Calu3 (cell line): ENCODE measurements around the gene CASP12. TPM values are rescaled to one million over a fixed set of nuclear protein-coding genes. Genes with fewer than 3 reads are reported as not detected.

ENCODE experiments used
- BruUV-seq: library from RNA; stranded (reverse); fragments of 400-500 nt; replicated peaks from 2 replicates; lab custom pipeline; 2021; lab: Mats Ljungman, UMichigan
- CTCF ChIA-PET: fragments of 300-600 bp; sonication (Branson Sonifier 250); formaldehyde crosslinking; loops from one replicate; lab custom pipeline; 2022; ENCODE audit warnings: antibody characterized with exemption; lab: Charles Lee
- DNase-seq: peaks from one replicate; pipeline ENCODE4 v3.0.0; 2022
- H3K27ac Mint-ChIP-seq: one replicate; pipeline ENCODE4 v1.8.0; 2022; ENCODE audit warnings: mixed read lengths; ENCODE audit not compliant: unreplicated experiment
- H3K27me3 Mint-ChIP-seq: one replicate; pipeline ENCODE4 v1.8.0; 2022; ENCODE audit warnings: mixed read lengths; ENCODE audit not compliant: unreplicated experiment
- H3K36me3 Mint-ChIP-seq: one replicate; pipeline ENCODE4 v1.8.0; 2022; ENCODE audit warnings: mild to moderate bottlenecking, moderate library complexity, mixed read lengths; ENCODE audit not compliant: insufficient read depth, unreplicated experiment
- H3K4me1 Mint-ChIP-seq: one replicate; pipeline ENCODE4 v1.8.0; 2022; ENCODE audit warnings: mild to moderate bottlenecking, low read depth, mixed read lengths; ENCODE audit not compliant: unreplicated experiment
- H3K4me3 Mint-ChIP-seq: one replicate; pipeline ENCODE4 v1.8.0; 2022; ENCODE audit warnings: mild to moderate bottlenecking, low read depth, moderate library complexity, mixed read lengths; ENCODE audit not compliant: unreplicated experiment
- H3K9me3 Mint-ChIP-seq: one replicate; pipeline ENCODE4 v1.8.0; 2022; ENCODE audit warnings: low read depth, mixed read lengths; ENCODE audit not compliant: unreplicated experiment
- intact Hi-C: fragments of 100-400 bp; cut with micrococcal nuclease; formaldehyde crosslinking; loops from one replicate; pipeline ENCODE4 v1.10.0; 2022; ENCODE audit not compliant: unreplicated experiment
- total RNA-seq: library from RNA; stranded (reverse); gene quantifications from 2 replicates; pipeline ENCODE4 v1.2.3, GENCODE V29; 2022
- TF ChIP-seq, protein P1 (sequence below): fragments of 200-600 bp; IDR thresholded peaks from one replicate; pipeline ENCODE4 v1.8.0; 2022; ENCODE audit warnings: antibody characterized with exemption; ENCODE audit not compliant: unreplicated experiment

The CASP12 gene
- total RNA-seq, 1 experiment from 2014 or later, result not detected

- no peaks in the 10 kb centered on the region for H3K4me1 Mint-ChIP-seq
- no peak overlapping the region for H3K27ac Mint-ChIP-seq
- no peaks in the 10 kb centered on the region for H3K27me3 Mint-ChIP-seq
- peaks cover 5% of the 10 kb centered on the region for H3K9me3 Mint-ChIP-seq
- BruUV-seq, result no TSS peak
- no peaks in the 10 kb centered on the region for H3K36me3 Mint-ChIP-seq
- H3K4me3 Mint-ChIP-seq, result no peak overlapping the region
- TF ChIP-seq, protein P1, sequence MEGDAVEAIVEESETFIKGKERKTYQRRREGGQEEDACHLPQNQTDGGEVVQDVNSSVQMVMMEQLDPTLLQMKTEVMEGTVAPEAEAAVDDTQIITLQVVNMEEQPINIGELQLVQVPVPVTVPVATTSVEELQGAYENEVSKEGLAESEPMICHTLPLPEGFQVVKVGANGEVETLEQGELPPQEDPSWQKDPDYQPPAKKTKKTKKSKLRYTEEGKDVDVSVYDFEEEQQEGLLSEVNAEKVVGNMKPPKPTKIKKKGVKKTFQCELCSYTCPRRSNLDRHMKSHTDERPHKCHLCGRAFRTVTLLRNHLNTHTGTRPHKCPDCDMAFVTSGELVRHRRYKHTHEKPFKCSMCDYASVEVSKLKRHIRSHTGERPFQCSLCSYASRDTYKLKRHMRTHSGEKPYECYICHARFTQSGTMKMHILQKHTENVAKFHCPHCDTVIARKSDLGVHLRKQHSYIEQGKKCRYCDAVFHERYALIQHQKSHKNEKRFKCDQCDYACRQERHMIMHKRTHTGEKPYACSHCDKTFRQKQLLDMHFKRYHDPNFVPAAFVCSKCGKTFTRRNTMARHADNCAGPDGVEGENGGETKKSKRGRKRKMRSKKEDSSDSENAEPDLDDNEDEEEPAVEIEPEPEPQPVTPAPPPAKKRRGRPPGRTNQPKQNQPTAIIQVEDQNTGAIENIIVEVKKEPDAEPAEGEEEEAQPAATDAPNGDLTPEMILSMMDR, result no peak
- no peak for DNase-seq
- intact Hi-C loops, result no loop called here
- CTCF ChIA-PET, result no interaction called here
Observed at GRCh38 chr11:104837969-104838639, 60.2 kb downstream of the CASP12 start.

DNA sequence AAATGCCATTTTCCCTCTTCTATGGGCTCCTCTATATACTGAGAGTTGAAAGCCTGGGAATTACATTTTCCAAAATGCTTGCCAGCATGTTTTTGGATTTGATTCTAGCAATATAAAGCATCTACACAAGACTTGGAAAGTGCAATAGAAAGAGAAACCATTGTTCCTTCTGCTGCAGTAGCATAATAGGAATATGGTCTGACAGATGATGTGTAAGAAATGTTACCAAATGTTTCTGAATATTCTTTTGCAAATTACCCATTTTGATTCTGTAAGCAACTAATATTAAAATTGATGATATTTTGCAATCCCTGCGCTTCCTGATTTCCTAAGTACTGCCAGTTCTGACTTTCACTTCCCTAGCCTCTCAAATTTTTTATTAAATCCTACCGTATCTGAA, 61.6 kb downstream of the CASP12 start:
- Mint-ChIP-seq H3K4me1 (no peaks in the 10 kb centered on the region), H3K27me3 (no peaks in the 10 kb centered on the region), H3K9me3 (peaks cover 5% of the 10 kb centered on the region), H3K4me3 (no peak overlapping the region), H3K36me3 (no peaks in the 10 kb centered on the region), H3K27ac (no peak overlapping the region)
- no peak for DNase-seq
- CTCF ChIA-PET, result no interaction called here
- intact Hi-C loops, result no loop called here
- no TSS peak for BruUV-seq
- TF ChIP-seq, protein P1, result no peak

Other genes with a start within 250 kb of the CASP12 start
- gene CASP4, start 70.1 kb upstream of the CASP12 start, total RNA-seq, result 53.1 and 67.7 TPM in 2 replicates
- not detected in 2 replicates for gene CASP5, start 124.7 kb upstream of the CASP12 start, total RNA-seq
- 10.1 and 13.5 TPM in 2 replicates for gene CASP1, start 136.7 kb upstream of the CASP12 start, total RNA-seq
- gene CARD16, start 146.9 kb upstream of the CASP12 start, total RNA-seq, result 8.8 and 13.0 TPM in 2 replicates
- not detected in 2 replicates for gene CARD18, start 241.3 kb upstream of the CASP12 start, total RNA-seq